Measurements from ENCODE around the gene NOD2. TPM values are rescaled to one million over a fixed set of nuclear protein-coding genes. Genes with fewer than 3 reads are reported as not detected.

The NOD2 gene
- total and polyA plus RNA-seq, 9 donors, result 0.83 to 2.2 (median 1.6) TPM

GRCh38 chr16:50741781-50742575 is 48.6 kb downstream of the NOD2 start, which contains the start of gene CYLD:
CYLD (plus strand) TSS chr16:50742086; CDS start chr16:50749699, 7,613 bp downstream.
- H3K4me3 ChIP-seq (ENCODE audit: low read length), result peak within 1 kb of the TSS; percentile 82
- DNase-seq, result peak; percentile 100
- H3K27me3 ChIP-seq (ENCODE audit: control insufficient read depth, insufficient read depth, low read length), result no peaks in the 10 kb centered on the region
- peaks cover 11% of the 10 kb centered on the region for H3K4me1 ChIP-seq (ENCODE audit: control insufficient read depth, insufficient read depth, low read length)
- peak within 1 kb of the TSS; percentile 88 for H3K27ac ChIP-seq (ENCODE audit: low read length)
- under 1% methylated on average over 65 of the region's 93 CpGs for WGBS (ENCODE audit: insufficient coverage)
- no peaks in the 10 kb centered on the region for H3K36me3 ChIP-seq (ENCODE audit: control insufficient read depth, insufficient read depth, low read length)
- no peaks in the 10 kb centered on the region for H3K9me3 ChIP-seq (replicated peaks; ENCODE audit: control insufficient read depth, low read depth, low read length)

- WGBS (ENCODE audit: insufficient coverage), result 0% methylated on average over 12 of the region's 28 CpGs
- Histone ChIP-seq H3K27me3 (ENCODE audit: control insufficient read depth, insufficient read depth, low read length) (no peaks in the 10 kb centered on the region), H3K4me1 (ENCODE audit: control insufficient read depth, insufficient read depth, low read length) (peaks cover 11% of the 10 kb centered on the region), H3K36me3 (ENCODE audit: control insufficient read depth, insufficient read depth, low read length) (no peaks in the 10 kb centered on the region), H3K9me3 (replicated peaks; ENCODE audit: control insufficient read depth, low read depth, low read length) (no peaks in the 10 kb centered on the region), H3K27ac (ENCODE audit: low read length) (peak overlapping the region; percentile 55), H3K4me3 (ENCODE audit: low read length) (peak overlapping the region; percentile 82)
- peak; percentile 36 for DNase-seq
Measured at GRCh38 chr16:50742576-50743200, 49.3 kb downstream of the NOD2 start.

GRCh38 chr16:50743581-50744225 is 50.3 kb downstream of the NOD2 start:
- Histone ChIP-seq H3K4me1 (ENCODE audit: control insufficient read depth, insufficient read depth, low read length) (peaks cover 11% of the 10 kb centered on the region), H3K9me3 (replicated peaks; ENCODE audit: control insufficient read depth, low read depth, low read length) (no peaks in the 10 kb centered on the region), H3K4me3 (ENCODE audit: low read length) (no peak overlapping the region), H3K36me3 (ENCODE audit: control insufficient read depth, insufficient read depth, low read length) (no peaks in the 10 kb centered on the region), H3K27me3 (ENCODE audit: control insufficient read depth, insufficient read depth, low read length) (no peaks in the 10 kb centered on the region), H3K27ac (ENCODE audit: low read length) (no peak overlapping the region)
- no peak for DNase-seq
- WGBS (ENCODE audit: insufficient coverage), result no CpG with 5 or more reads among the region's 3 CpGs

- Histone ChIP-seq H3K27ac (ENCODE audit: low read length) (no peak overlapping the region), H3K27me3 (ENCODE audit: control insufficient read depth, insufficient read depth, low read length) (no peaks in the 10 kb centered on the region), H3K4me3 (ENCODE audit: low read length) (no peak overlapping the region), H3K4me1 (ENCODE audit: control insufficient read depth, insufficient read depth, low read length) (peaks cover 11% of the 10 kb centered on the region), H3K36me3 (ENCODE audit: control insufficient read depth, insufficient read depth, low read length) (peaks cover 4% of the 10 kb centered on the region), H3K9me3 (replicated peaks; ENCODE audit: control insufficient read depth, low read depth, low read length) (no peaks in the 10 kb centered on the region)
- DNase-seq, result no peak
- no CpG with 5 or more reads among the region's 3 CpGs for WGBS (ENCODE audit: insufficient coverage)
Measured at GRCh38 chr16:50744881-50745280, 51.5 kb downstream of the NOD2 start.

- H3K36me3 ChIP-seq (ENCODE audit: control insufficient read depth, insufficient read depth, low read length), result peaks cover 5% of the 10 kb centered on the region
- no peaks in the 10 kb centered on the region for H3K9me3 ChIP-seq (replicated peaks; ENCODE audit: control insufficient read depth, low read depth, low read length)
- no peaks in the 10 kb centered on the region for H3K27me3 ChIP-seq (ENCODE audit: control insufficient read depth, insufficient read depth, low read length)
- H3K4me1 ChIP-seq (ENCODE audit: control insufficient read depth, insufficient read depth, low read length), result peaks cover 11% of the 10 kb centered on the region
- H3K27ac ChIP-seq (ENCODE audit: low read length), result no peak overlapping the region
- no CpG with 5 or more reads among the region's 4 CpGs for WGBS (ENCODE audit: insufficient coverage)
- no peak overlapping the region for H3K4me3 ChIP-seq (ENCODE audit: low read length)
- no peak for DNase-seq
Measured at GRCh38 chr16:50745940-50746339, 52.5 kb downstream of the NOD2 start.

- Histone ChIP-seq H3K9me3 (replicated peaks; ENCODE audit: control insufficient read depth, low read depth, low read length) (no peaks in the 10 kb centered on the region), H3K4me3 (ENCODE audit: low read length) (no peak overlapping the region), H3K4me1 (ENCODE audit: control insufficient read depth, insufficient read depth, low read length) (peaks cover 6% of the 10 kb centered on the region), H3K27ac (ENCODE audit: low read length) (no peak overlapping the region), H3K36me3 (ENCODE audit: control insufficient read depth, insufficient read depth, low read length) (peaks cover 8% of the 10 kb centered on the region), H3K27me3 (ENCODE audit: control insufficient read depth, insufficient read depth, low read length) (no peaks in the 10 kb centered on the region)
- 82% methylated on average over 2 of the region's 7 CpGs for WGBS (ENCODE audit: insufficient coverage)
- no peak for DNase-seq
Measured at GRCh38 chr16:50747207-50747956, 54.0 kb downstream of the NOD2 start.

- H3K36me3 ChIP-seq (ENCODE audit: control insufficient read depth, insufficient read depth, low read length), result peaks cover 21% of the 10 kb centered on the region
- no peak for DNase-seq
- no peak overlapping the region for H3K4me3 ChIP-seq (ENCODE audit: low read length)
- H3K27me3 ChIP-seq (ENCODE audit: control insufficient read depth, insufficient read depth, low read length), result no peaks in the 10 kb centered on the region
- H3K4me1 ChIP-seq (ENCODE audit: control insufficient read depth, insufficient read depth, low read length), result no peaks in the 10 kb centered on the region
- H3K9me3 ChIP-seq (replicated peaks; ENCODE audit: control insufficient read depth, low read depth, low read length), result no peaks in the 10 kb centered on the region
- no peak overlapping the region for H3K27ac ChIP-seq (ENCODE audit: low read length)
- WGBS (ENCODE audit: insufficient coverage), result 65% methylated on average over 5 of the region's 6 CpGs
Measured at GRCh38 chr16:50751528-50751927, 58.1 kb downstream of the NOD2 start.

GRCh38 chr16:50752471-50753235 is 59.2 kb downstream of the NOD2 start:
- WGBS (ENCODE audit: insufficient coverage), result 100% methylated on average over 1 of the region's 4 CpGs
- no peaks in the 10 kb centered on the region for H3K27me3 ChIP-seq (ENCODE audit: control insufficient read depth, insufficient read depth, low read length)
- H3K27ac ChIP-seq (ENCODE audit: low read length), result no peak overlapping the region
- no peaks in the 10 kb centered on the region for H3K9me3 ChIP-seq (replicated peaks; ENCODE audit: control insufficient read depth, low read depth, low read length)
- no peak overlapping the region for H3K4me3 ChIP-seq (ENCODE audit: low read length)
- no peak for DNase-seq
- no peaks in the 10 kb centered on the region for H3K4me1 ChIP-seq (ENCODE audit: control insufficient read depth, insufficient read depth, low read length)
- H3K36me3 ChIP-seq (ENCODE audit: control insufficient read depth, insufficient read depth, low read length), result peaks cover 21% of the 10 kb centered on the region

GRCh38 chr16:50756473-50756872 is 63.1 kb downstream of the NOD2 start:
- H3K27me3 ChIP-seq (ENCODE audit: control insufficient read depth, insufficient read depth, low read length), result no peaks in the 10 kb centered on the region
- H3K4me3 ChIP-seq (ENCODE audit: low read length), result no peak overlapping the region
- H3K4me1 ChIP-seq (ENCODE audit: control insufficient read depth, insufficient read depth, low read length), result no peaks in the 10 kb centered on the region
- peaks cover 23% of the 10 kb centered on the region for H3K36me3 ChIP-seq (ENCODE audit: control insufficient read depth, insufficient read depth, low read length)
- no CpG with 5 or more reads among the region's 3 CpGs for WGBS (ENCODE audit: insufficient coverage)
- DNase-seq, result no peak
- no peak overlapping the region for H3K27ac ChIP-seq (ENCODE audit: low read length)
- H3K9me3 ChIP-seq (replicated peaks; ENCODE audit: control insufficient read depth, low read depth, low read length), result no peaks in the 10 kb centered on the region
